GM21619 (cell line): ENCODE data around the gene JUNB.
"Not testable (repeated sequence)": the region's sequence is repeated elsewhere in the genome, so short reads cannot be mapped to it uniquely, and the experiment has no call there.

ENCODE experiments used
- ATAC-seq: cut with Tn5 transposase; IDR thresholded peaks from one replicate; pipeline ENCODE4 v1.9.1; 2021; ENCODE audit not compliant: unreplicated experiment

Gene JUNB

DNA sequence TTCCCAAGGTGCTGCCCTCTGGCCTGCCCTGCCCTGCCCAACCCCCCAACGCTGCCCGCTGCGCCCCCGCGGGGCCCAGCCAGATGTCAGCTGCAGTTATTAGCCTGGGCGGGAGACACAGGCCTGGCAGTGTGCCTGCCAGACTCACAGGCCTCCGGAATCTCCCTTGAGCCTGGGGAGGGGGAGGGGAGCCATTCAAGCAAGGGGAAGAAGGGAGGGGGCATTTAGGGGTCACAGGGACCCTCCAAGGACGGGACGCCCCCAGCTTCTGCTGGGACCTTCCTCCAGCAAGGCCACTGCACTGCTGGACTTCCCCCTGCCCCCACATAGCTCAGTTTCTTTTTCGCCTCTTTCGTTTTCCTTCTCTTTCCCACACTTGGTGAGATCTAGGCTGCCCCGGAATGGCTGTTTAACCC lies 2.6 kb upstream of the JUNB start:
- no peak for ATAC-seq

DNA sequence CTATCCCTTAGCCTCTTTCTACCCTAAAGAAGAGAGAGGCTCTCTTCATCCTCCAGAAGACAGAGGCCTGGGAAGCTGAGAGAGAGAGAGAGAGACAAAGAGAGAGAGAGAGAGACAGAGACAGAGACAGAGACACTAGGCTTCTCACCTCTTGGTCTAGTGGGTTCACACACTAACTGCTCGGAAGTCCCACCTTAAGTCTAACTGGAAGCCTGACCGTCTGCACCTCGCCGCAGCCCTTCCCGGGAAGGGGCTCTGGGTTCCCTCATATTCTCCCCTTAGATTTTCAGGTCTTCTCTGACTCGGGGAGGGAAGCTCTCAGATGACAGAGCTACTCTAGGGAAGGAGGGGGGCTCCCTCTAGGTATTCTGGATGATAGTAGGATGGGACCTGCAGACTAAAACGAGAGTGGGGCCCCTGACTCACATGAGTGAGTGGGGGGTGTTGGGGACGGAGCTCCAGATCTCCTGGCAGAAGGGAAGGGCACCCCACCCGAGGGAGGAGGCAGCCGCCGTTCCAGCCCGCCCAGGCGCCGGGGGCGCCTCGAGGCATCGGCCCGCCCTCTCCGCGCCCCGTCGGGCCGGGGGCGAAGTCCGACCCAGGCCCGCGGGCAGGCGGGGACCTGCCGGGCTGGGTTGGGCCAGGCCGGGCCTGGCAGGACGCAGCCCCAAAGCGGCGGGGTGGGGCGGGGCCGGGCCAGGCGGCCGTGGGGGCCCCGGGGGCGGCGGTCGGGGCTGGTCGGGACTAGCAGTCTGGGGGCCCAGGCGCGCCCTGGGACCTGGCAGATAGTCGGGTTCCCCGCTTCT lies 2.0 kb upstream of the JUNB start:
- ATAC-seq, result no peak

DNA sequence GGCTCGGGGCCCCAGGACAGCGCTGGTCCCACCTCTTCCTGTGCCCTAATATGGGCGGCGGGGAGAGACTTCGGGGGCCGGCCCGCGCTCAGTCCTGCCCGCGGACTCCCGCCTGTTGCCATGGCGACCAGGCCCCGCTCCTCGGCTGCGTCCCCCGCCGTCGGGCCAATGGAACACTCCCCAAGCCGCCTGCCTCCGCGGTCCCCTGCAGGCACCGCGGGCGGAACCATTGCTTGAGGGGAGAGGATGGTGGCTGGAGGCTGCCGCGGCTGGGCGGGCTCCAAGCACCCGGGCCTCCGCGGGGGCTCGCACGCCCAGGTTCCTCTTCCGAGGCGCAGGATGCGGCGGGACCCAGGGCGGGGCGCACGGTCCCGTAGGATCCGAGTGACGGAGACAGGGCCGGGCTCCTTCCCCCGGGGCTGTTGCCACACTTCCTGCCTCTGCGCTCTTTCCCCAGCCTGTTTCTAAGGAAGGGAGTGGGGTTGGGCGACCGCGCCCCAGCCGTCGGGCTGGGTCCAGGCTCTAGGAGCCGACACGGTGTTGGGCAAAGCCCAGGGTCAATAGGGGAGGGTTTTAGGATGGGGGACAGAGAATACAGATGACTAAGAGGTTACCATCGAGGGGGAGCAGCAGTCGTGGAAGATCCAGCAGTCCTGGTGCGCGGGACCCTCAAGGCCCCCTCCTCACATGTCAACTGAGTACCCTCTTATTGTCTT lies 1.2 kb upstream of the JUNB start:
- ATAC-seq, result peak; percentile 29

DNA sequence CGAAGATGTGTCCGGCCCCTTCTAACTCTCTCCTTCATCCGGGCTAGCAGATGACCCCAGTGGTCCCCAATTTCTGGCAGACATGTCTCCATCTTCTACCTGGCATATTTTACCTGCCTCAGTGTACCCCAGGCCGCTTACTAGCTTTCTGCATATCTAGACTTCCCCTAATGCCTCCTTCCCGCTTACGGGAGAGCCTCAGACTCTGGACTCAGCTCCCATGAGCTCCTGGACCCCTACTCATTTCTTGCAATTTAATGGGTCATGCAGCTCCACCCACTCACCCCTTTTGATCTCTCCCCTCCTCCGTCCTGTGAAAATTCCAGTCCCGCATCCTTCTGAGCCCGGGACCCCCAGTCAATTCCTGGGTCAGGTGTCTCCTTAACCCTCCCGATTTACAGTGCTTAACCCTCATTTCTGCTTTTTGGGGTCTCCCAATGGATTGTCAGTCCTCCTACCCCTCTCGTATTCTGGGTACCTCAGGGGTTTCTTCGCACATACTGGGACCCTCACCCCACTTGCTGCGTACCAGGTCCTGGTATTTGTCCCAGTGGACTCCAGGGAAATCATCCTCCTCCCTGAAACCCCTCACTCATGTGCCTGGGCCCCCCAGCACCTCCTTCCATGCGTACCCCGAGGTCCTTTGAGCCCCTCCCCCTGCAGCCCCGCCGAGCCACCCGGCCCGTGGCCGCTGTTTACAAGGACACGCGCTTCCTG lies 500 bp upstream of the JUNB start:
- no peak for ATAC-seq

DNA sequence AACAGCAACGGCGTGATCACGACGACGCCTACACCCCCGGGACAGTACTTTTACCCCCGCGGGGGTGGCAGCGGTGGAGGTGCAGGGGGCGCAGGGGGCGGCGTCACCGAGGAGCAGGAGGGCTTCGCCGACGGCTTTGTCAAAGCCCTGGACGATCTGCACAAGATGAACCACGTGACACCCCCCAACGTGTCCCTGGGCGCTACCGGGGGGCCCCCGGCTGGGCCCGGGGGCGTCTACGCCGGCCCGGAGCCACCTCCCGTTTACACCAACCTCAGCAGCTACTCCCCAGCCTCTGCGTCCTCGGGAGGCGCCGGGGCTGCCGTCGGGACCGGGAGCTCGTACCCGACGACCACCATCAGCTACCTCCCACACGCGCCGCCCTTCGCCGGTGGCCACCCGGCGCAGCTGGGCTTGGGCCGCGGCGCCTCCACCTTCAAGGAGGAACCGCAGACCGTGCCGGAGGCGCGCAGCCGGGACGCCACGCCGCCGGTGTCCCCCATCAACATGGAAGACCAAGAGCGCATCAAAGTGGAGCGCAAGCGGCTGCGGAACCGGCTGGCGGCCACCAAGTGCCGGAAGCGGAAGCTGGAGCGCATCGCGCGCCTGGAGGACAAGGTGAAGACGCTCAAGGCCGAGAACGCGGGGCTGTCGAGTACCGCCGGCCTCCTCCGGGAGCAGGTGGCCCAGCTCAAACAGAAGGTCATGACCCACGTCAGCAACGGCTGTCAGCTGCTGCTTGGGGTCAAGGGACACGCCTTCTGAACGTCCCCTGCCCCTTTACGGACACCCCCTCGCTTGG lies 966 bp downstream of the JUNB start:
- no peak for ATAC-seq

DNA sequence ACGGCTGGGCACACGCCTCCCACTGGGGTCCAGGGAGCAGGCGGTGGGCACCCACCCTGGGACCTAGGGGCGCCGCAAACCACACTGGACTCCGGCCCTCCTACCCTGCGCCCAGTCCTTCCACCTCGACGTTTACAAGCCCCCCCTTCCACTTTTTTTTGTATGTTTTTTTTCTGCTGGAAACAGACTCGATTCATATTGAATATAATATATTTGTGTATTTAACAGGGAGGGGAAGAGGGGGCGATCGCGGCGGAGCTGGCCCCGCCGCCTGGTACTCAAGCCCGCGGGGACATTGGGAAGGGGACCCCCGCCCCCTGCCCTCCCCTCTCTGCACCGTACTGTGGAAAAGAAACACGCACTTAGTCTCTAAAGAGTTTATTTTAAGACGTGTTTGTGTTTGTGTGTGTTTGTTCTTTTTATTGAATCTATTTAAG lies 1.6 kb downstream of the JUNB start:
- ATAC-seq, result no peak

DNA sequence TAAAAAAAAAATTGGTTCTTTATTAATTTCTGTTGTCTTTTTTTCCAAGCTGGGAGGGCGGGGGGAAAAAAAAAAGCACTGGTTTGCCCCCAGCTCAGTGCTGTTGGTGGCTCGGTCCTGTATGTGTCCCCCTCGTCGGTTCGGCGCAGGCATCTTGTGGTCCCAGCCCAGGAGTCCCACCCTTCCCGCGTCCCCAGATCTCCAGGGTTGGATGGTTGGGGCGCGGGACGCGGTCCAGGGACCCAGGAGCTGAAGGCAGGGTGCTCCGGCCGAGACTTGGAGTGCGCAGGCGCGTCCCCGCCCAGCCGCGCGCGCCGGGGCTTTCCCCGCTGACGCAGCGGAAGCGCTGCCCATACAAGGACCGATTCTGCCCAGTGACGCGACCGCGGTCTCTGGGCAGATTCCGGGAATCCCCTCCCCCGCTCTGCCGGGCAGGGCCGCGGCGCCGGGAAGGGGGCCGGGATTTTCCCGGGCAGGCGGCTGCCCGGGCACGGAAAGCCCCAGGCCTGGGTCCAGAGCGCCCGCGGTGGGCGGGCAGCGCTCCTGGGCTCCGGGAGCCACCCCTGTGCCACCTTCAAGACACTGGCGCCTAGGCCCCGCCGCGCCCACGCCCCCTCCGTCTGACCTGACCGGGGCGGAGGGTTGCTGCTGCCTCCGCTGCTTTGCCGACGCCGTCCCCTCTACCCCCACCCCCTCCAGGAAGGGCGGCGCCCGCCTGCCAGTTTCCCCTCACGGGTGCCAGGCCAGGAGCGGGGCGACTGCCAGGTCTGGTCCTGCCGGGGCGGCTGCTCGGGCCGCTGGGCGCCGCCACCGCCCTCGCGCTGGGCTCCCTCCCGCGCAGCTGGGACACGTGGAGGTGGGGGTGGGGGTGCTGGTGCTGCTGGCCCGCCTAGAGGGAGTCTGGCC lies 2.3 kb downstream of the JUNB start:
- peak; percentile 25 for ATAC-seq

DNA sequence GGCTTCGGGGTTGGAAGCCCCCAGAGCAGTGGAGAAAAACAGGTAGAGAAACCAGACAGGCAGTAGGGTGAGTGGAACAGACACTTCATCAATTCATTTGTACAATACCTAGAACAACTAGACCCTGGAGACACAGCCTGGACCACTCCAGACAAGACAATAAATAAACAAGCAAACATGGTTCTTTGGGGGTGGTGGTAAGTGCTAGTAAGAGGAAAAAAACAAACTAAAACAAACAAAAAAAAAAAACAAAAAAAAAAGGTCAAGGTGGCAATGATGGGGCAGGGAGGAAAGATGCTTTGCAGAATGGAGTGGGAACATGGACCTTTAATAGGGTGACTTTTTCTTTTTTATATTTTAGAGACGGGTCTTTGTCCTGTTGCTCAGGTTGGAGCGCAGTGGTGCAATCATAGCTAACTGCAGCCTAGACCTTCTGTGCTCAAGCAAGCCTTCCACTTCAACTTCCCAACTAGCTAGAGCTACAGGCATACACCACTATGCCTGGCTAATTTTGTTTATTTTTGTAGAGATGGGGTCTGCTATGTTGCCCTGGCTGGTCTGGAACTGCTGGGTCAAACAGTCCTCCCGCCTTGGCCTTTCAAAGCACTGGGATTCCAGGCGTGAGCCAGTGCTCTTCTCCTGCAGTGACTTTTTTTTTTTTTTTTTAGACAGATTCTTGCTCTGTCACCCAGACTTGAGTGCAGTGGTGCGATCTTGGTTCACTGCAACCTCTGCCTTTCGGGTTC lies 3.1 kb downstream of the JUNB start:
- ATAC-seq, result no peak

DNA sequence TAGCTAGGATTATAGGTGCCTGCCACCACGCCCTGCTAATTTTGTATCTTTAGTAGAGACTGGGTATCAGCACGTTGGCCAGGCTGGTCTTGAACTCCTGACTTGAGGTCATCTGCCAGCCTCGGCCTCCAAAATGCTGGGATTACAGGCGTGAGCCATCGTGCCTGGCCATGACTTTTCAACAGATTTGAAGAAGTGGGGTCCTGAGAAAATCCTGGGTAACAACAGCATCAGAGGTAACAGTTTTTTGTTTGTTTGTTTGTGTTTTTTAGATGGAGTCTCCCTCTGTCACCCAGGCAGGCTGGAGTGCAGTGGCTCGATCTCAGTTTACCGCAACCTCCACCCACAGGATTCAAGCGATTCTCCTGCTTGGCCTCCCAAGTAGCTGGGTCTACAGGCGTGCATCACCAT lies 3.7 kb downstream of the JUNB start:
- no peak for ATAC-seq

DNA sequence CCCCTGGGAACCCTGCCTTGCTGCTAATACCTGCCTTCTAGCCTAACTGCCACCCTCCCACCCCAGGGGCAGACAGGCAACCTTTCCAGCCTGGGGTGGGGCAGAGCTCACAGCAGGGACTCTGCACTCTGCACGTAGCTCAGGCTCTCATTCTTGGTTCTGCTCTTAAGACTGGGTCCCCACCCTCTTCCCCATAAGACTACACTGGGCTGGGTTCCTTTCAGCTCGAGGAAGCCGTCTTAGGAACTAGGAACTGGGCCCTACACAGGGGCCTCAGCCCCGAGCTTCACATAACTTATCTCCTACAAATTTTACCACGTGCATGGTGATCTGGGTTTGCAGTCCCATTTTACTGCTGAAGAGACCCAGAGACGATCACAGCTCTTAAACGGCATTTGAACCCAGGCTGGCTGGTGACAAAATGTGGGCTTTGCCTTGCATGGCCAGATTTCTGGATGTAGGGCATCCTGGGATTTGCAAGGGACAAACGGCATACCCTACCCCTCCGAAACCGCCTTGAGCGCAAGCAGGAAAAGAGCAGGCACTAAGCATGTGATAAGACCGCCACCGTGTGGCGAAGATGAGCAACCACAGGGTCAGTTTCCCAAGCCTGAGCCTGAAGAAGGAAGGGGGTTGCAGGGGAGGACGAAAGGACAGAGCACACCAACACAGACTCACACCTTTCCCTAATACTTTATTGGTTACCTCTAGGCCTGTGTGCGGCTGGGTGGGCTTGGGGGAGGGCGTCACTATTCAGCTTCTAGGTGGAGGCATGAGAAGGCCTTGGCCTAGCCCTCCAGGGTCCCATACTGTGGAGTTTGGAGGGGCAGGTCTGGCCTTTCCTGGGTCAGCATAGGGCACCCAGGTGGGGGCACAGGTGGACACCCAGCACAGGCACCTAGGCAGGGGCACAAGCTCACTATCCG lies 5.1 kb downstream of the JUNB start:
- no peak for ATAC-seq

DNA sequence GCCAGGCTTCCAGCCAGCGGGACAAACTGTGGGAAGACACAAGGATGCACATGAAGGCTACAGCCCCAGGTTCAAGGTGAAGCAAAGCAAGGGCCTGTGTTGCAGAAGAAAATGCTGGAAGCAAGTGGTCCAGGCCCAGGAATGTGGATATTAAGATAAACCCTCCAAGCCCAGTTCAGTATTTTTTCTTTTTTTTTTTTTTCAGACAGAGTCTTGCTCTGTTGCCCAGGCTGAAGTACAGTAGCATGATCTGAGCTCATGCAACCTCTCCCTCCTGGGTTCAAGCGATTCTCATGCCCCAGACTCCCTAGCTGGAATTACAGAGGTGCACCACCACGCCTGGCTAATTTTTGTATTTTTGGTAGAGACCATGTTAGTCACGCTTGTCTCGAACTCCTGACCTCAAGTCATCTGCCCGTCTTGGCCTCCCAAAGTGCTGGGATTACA lies 5.9 kb downstream of the JUNB start:
- no peak for ATAC-seq

DNA sequence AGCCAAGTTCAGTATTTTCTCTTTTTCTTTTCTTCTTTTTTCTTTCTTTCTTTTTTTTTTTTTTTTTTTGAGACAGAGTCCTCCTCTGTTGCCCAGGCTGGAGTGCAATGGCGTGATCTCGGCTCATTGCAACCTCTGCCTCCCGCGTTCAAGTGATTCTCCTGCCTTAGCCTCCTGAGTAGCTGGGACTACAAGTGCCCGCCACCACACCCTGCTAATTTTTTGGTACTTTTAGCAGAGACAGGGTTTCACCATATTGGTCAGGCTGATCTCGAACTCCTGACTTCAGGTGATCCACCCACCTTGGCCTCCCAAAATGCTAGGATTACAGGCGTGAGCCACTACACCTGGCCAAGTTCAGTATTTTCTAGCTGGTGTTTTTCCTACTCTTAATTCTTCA lies 6.3 kb downstream of the JUNB start:
- ATAC-seq, result not testable (repeated sequence)

DNA sequence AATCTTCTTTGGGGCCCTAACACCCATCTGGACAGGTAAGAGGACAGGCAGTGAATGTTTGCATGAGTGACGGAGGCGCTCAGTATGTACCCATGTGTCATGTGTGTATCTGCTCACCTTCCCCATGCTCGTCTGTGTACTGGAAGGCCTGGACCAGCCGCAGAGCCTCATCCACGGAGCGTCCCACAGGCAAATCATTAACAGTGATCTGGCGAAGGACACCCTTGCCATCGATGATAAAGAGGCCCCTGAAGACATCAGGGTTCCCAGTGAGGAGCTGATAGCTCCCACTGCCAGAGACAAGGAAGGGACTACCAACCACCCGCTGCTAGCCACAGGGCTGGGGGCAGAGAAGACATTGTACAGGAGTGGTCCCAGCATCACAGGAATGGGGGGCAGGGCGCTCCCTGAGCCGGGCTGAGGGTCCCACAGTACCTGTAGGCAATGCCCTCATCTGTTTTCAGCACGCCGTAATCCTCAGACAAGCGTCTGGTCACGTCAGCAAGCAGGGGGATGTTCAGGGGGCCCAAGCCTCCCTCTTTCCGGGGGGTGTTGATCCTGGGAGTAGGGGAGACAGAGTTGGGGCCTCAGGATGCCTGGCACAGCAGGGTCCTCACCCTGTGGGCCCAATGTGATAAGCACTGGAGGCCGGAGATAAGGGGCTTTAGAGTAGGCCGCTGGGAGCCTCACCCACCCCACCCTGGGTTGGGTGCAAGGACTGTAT lies 8.6 kb downstream of the JUNB start:
- no peak for ATAC-seq

DNA sequence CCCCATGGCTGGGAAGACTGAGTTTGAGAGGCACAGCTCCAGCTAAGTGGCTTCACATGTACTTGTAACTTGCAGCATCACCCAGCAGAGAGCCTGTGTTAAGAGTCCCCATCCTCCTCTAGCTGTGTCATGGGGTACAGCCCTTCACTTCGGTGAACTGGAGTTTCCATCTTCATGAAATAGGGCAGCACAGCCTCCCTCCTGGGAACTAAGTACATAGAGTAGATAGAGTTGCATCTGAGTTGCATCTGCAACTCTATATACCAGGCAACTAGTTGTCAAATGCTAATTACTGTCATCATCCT lies 9.1 kb downstream of the JUNB start:
- ATAC-seq, result no peak

DNA sequence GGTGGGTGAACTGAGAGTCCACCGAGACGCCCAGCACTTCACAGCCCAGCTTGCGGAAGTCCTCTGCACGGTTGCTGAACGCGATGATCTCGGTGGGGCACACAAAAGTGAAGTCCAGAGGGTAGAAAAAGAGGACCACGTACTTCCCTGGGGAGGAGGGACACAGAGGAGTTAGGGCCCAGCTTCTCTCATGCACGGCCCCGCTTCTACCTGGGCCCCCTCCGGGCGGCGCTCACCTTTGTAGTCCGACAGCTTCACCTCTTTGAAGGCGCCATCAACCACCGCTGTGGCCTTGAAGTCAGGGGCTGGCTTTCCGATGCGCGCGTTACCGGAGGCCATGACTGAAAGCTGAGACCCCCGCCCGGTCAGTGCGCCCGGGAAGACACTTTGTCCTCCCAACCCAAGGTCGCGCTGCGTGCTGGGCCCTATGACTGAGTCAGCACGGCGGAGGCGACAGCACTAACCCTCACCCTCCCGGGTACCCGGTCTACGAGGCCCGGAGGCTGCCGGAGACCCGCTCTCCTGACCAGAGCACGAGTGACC lies 9.7 kb downstream of the JUNB start:
- ATAC-seq, result no peak

DNA sequence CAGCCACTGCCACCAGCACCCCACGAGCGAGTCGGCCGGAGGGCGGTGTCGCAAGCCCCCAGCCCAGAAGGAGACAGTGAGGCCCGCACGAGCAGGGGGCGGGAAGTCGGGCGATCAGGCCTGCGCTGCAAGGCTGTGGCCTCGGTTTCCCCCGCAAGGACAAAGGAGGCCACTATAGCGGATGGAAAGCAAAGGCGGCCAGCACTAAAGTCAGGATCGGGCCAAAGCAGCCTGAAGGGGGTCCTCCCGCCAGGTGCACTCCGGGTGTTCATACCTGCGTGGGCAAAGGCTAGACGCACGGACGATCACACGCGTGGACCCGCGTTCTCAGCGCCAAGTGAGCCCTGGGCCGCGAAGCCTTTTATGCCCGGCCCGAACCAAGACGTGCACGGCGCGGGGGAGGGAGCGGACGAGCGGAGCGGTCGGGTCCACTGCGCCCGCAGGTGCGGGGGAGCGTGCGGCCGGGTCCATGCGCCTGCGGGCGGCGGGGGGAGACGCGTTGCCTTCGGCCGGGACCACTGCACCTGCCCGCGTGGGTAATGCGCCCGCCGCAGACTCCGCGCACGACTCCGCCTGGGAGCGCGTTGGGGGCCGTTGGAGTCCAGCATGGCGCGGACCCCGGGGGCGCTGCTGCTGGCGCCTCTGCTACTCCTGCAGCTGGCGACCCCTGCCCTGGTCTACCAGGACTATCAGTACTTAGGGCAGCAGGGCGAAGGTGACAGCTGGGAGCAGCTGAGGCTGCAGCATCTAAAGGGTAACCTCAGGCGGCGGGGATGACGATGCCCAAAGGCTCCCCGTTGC lies 10.4 kb downstream of the JUNB start, which contains the start of the genes PRDX2 and THSD8:
Gene PRDX2 (minus strand): TSS at position 335 of the 801 bp plus-strand sequence. CDS start 539 bp downstream, outside the sequence.
Gene THSD8 (plus strand): TSS at position 604 of the 801 bp plus-strand sequence. CDS start 3 bp downstream, at position 607.
- no peak for ATAC-seq
